CD4-positive, CD25-positive, alpha-beta regulatory T cell (primary cell): ENCODE results near the gene SYT12. TPM values are rescaled to one million over a fixed set of nuclear protein-coding genes. Genes with fewer than 3 reads are reported as not detected.

ENCODE experiments used
- ATAC-seq, 2 donors: fragments of 150-1000 bp; cut with Tn5 transposase; one replicate each; pipeline ENCODE4 v1.10.0; 2021; ENCODE audit warnings: low read depth in 2 of 2, moderate number of reproducible peaks in 2 of 2, moderate library complexity in 1 of 2
- DNase-seq, 3 donors: peaks; one replicate each; pipeline versions ENCODE4 v3.0.0 to v3.0.0-alpha.2; 2012 to 2022; ENCODE audit warnings: mixed read lengths in 1 of 3
- H3K27ac ChIP-seq: one replicate; pipeline ENCODE4 v1.7.0; 2013; ENCODE audit warnings: mild to moderate bottlenecking, low read length; ENCODE audit not compliant: insufficient read depth, poor library complexity, severe bottlenecking
- H3K27me3 ChIP-seq: one replicate; pipeline ENCODE4 v1.7.0; 2013; ENCODE audit warnings: low read length; ENCODE audit not compliant: control insufficient read depth, insufficient read depth
- H3K36me3 ChIP-seq: one replicate; pipeline ENCODE4 v1.7.0; 2013; ENCODE audit warnings: mild to moderate bottlenecking, low read length, moderate library complexity; ENCODE audit not compliant: control insufficient read depth, insufficient read depth
- H3K4me1 ChIP-seq: 2 replicates; pipeline ENCODE4 v1.7.0; 2013; ENCODE audit warnings: mild to moderate bottlenecking, low read length; ENCODE audit not compliant: insufficient read depth, control insufficient read depth, poor library complexity, severe bottlenecking
- H3K4me3 ChIP-seq: one replicate; pipeline ENCODE4 v1.7.0; 2013; ENCODE audit warnings: low read depth, mild to moderate bottlenecking, low read length, moderate library complexity
- H3K9me3 ChIP-seq, 2 experiments: 1 replicate in 1 of 2; 2 replicates in 1 of 2; pipeline ENCODE4 v1.7.0; 2013; ENCODE audit warnings: low read length in 2 of 2, mild to moderate bottlenecking in 1 of 2, moderate library complexity in 1 of 2; ENCODE audit not compliant: control insufficient read depth in 2 of 2
- H3K27ac Mint-ChIP-seq, 3 donors: one replicate each; pipeline ENCODE4 v1.8.0; 2020 to 2022; ENCODE audit warnings: mild to moderate bottlenecking in 3 of 3, mixed read lengths in 3 of 3, moderate library complexity in 2 of 3
- H3K27me3 Mint-ChIP-seq: one replicate; pipeline ENCODE4 v1.8.0; 2022; ENCODE audit warnings: mild to moderate bottlenecking, mixed read lengths
- H3K36me3 Mint-ChIP-seq: one replicate; pipeline ENCODE4 v1.8.0; 2020; ENCODE audit warnings: mixed read lengths
- H3K4me1 Mint-ChIP-seq, 4 donors: one replicate each; pipeline ENCODE4 v1.8.0; 2020 to 2022; ENCODE audit warnings: mixed read lengths in 4 of 4, mild to moderate bottlenecking in 1 of 4
- H3K4me3 Mint-ChIP-seq, 4 donors: one replicate each; pipeline ENCODE4 v1.8.0; 2020 to 2022; ENCODE audit warnings: mild to moderate bottlenecking in 4 of 4, mixed read lengths in 4 of 4, moderate library complexity in 3 of 4
- H3K9me3 Mint-ChIP-seq, 7 donors: one replicate each; pipeline ENCODE4 v1.8.0; 2020 to 2022; ENCODE audit warnings: mixed read lengths in 7 of 7, mild to moderate bottlenecking in 3 of 7, moderate library complexity in 2 of 7
- polyA plus RNA-seq, 4 donors: library from polyadenylated mRNA; unstranded; fragments of 300-500 nt; fragmentation: Illumina TruSeq; gene quantifications; one replicate each; pipeline ENCODE4 v1.2.3, GENCODE V29; 2021
- total RNA-seq: library from RNA; stranded (reverse); gene quantifications from one replicate; pipeline ENCODE4 v1.2.3, GENCODE V29; 2022

The SYT12 gene
- total and polyA plus RNA-seq, 5 donors from 2014 or later = not detected

DNA sequence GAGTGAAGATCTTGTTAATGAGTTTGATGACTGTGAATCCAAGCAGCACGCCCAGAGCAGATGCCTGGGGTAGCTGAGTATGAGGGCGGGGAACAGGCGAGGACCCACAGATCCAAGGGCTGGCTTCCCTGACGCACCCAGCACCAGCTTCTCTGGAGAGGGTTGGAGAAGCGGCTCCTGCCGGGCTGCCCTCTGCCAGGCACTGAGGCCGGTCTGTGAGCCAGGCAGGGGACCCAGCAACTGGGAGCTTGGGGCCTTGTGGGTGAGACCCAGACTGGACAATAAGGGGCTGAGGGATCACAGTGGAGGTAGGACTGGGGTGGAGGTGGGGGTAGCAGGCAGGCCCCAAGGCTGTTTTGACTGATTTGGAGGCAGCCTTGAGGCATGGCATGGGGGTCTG is 8.6 kb upstream of the SYT12 start:
- Histone ChIP-seq H3K4me1 (no peaks in the 10 kb centered on the region), H3K27ac (no peak overlapping the region), H3K27me3 (peaks cover 2% of the 10 kb centered on the region), H3K9me3 (no peaks in the 10 kb centered on the region), H3K4me3 (no peak overlapping the region), H3K36me3 (no peaks in the 10 kb centered on the region)
- ATAC-seq (no peak), DNase-seq (no peak)
- no peaks in the 10 kb centered on the region for H3K4me1 Mint-ChIP-seq
- peak overlapping the region in 1 of 3 donors; percentile 6 for H3K27ac Mint-ChIP-seq
- peaks cover 0 to 3% (median 1%) of the 10 kb centered on the region in 7 donors for H3K9me3 Mint-ChIP-seq
- H3K27me3 Mint-ChIP-seq = peaks cover 22% of the 10 kb centered on the region
- H3K36me3 Mint-ChIP-seq = no peaks in the 10 kb centered on the region
- no peak overlapping the region for H3K4me3 Mint-ChIP-seq

DNA sequence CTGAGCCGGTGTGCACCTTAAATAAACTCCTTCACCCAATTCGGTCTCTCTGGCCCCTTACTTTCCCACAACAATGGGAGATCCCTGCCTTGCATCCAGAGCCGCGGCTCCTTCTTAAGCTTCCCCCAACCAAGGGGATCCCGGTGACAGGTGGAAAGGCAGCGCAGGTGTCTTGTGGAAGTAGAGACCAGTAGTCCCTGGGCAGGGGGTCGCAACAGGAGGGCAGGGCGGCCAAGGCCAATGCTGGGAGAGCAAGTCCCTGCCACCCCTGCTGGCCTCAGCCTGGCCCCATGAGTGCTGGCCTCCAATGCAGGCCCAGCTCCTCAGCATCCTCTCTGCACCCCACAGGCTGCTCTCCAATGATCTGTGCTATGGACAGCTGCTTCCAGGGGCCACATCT is 7.9 kb upstream of the SYT12 start:
- no peak overlapping the region for H3K4me3 Mint-ChIP-seq
- no peak overlapping the region for H3K27ac Mint-ChIP-seq
- peaks cover 0 to 4% (median 1%) of the 10 kb centered on the region in 7 donors for H3K9me3 Mint-ChIP-seq
- H3K9me3 ChIP-seq = no peaks in the 10 kb centered on the region
- no peaks in the 10 kb centered on the region for H3K36me3 ChIP-seq
- no peak for ATAC-seq
- no peak overlapping the region for H3K27ac ChIP-seq
- no peak overlapping the region for H3K4me3 ChIP-seq
- DNase-seq = no peak
- H3K36me3 Mint-ChIP-seq = no peaks in the 10 kb centered on the region
- H3K4me1 ChIP-seq = no peaks in the 10 kb centered on the region
- H3K27me3 Mint-ChIP-seq = peaks cover 26% of the 10 kb centered on the region
- H3K27me3 ChIP-seq = peaks cover 2% of the 10 kb centered on the region
- H3K4me1 Mint-ChIP-seq = no peaks in the 10 kb centered on the region

DNA sequence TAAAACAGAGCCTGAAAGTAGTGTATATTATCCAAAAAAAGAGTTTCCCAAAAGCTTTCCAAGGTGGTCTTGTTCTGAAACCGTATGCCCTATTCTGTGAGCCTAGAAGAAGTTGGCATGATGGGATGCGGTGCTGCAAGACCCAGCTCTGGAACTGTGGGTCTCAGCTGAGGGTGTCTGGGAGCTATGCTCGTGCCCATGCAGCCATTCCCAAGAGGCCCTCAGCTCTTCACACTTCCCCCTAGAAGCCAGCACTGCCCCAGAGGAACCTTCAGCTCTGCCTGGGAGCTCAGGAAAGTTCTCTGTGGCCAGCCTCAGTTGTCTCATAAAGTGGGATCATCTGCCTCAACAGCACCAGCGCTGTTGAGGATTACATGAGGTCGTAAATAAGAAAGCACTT is 6.4 kb upstream of the SYT12 start:
- H3K4me3 ChIP-seq = no peak overlapping the region
- peaks cover 0 to 2% (median 0%) of the 10 kb centered on the region in 4 donors for H3K4me1 Mint-ChIP-seq
- no peak overlapping the region for H3K4me3 Mint-ChIP-seq
- no peaks in the 10 kb centered on the region for H3K36me3 ChIP-seq
- no peak for DNase-seq
- no peak for ATAC-seq
- no peaks in the 10 kb centered on the region for H3K4me1 ChIP-seq
- no peaks in the 10 kb centered on the region for H3K36me3 Mint-ChIP-seq
- no peak overlapping the region for H3K27ac Mint-ChIP-seq
- peaks cover 2% of the 10 kb centered on the region for H3K27me3 ChIP-seq
- H3K9me3 ChIP-seq = no peaks in the 10 kb centered on the region
- no peak overlapping the region for H3K27ac ChIP-seq
- peaks cover 35% of the 10 kb centered on the region for H3K27me3 Mint-ChIP-seq
- peaks cover 0 to 4% (median 2%) of the 10 kb centered on the region in 7 donors for H3K9me3 Mint-ChIP-seq

DNA sequence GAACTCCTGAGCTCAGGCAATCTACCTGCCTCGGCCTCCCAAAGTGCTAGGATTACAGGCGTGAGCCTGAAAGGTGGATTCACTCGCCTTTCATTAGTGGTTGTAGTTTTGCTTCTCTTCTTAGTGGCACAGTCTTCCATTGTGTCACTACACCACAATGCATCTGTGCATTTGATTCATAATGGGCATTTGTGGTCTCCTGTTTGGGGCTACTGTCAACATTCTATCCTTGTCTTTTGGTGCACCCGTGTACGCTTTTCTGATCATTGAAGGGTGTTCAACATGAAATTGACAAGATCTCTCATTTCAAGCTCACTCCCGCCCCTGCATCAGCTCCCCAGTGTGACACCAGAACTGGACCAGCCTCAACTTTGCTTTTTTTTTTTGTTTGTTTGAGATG is 2.0 kb upstream of the SYT12 start:
- H3K27me3 Mint-ChIP-seq = peaks cover 54% of the 10 kb centered on the region
- H3K4me3 Mint-ChIP-seq = no peak overlapping the region
- Histone ChIP-seq H3K4me1 (peaks cover 27% of the 10 kb centered on the region), H3K36me3 (no peaks in the 10 kb centered on the region), H3K27ac (no peak overlapping the region), H3K9me3 (no peaks in the 10 kb centered on the region), H3K27me3 (peaks cover 10% of the 10 kb centered on the region), H3K4me3 (no peak overlapping the region)
- H3K9me3 Mint-ChIP-seq = peaks cover 0 to 4% (median 2%) of the 10 kb centered on the region in 7 donors
- H3K36me3 Mint-ChIP-seq = no peaks in the 10 kb centered on the region
- ATAC-seq = no peak
- H3K4me1 Mint-ChIP-seq = peaks cover 0 to 35% (median 8%) of the 10 kb centered on the region in 4 donors
- no peak for DNase-seq
- peak overlapping the region in 1 of 3 donors; percentile 52 for H3K27ac Mint-ChIP-seq

DNA sequence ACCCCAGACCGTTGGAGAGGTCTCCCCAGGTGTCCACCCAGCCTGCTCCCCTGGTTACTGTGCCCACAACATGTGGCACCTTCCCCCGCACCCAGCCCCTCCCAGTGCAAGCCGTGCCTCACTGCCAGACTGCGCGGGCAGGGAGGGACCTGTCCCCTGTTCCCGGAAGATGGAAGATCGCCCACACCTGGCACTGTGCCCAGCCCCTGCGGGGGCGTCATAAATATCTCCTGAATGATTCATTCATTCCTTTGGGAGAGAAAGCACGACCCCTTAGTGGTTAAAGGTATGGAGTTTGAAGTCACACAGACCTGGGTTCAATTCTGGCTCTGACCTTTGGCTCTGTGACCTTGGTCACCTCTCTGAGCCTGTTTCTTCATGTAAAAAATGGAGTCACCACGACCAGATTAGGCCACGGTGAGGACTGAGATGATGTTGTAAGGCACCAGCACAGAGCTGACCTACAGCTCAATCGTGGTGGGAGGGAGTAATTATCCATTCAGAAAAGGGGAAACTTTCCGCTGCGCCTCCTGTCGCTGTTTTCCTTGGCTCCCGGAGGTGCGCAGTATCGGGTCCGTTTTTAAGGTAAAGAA is 497 bp upstream of the SYT12 start:
- ATAC-seq (no peak), DNase-seq (no peak)
- peak overlapping the region in 1 of 3 donors; percentile 60 for H3K27ac Mint-ChIP-seq
- H3K4me1 Mint-ChIP-seq = peaks cover 0 to 40% (median 8%) of the 10 kb centered on the region in 4 donors
- H3K36me3 ChIP-seq = no peaks in the 10 kb centered on the region
- peak overlapping the region in 2 of 4 donors; percentile 44 to 49 for H3K4me3 Mint-ChIP-seq
- peaks cover 8% of the 10 kb centered on the region for H3K27me3 ChIP-seq
- H3K27ac ChIP-seq = no peak overlapping the region
- peaks cover 27% of the 10 kb centered on the region for H3K4me1 ChIP-seq
- peaks cover 0 to 4% (median 2%) of the 10 kb centered on the region in 7 donors for H3K9me3 Mint-ChIP-seq
- H3K9me3 ChIP-seq = no peaks in the 10 kb centered on the region
- H3K27me3 Mint-ChIP-seq = peaks cover 61% of the 10 kb centered on the region
- no peak overlapping the region for H3K4me3 ChIP-seq
- H3K36me3 Mint-ChIP-seq = no peaks in the 10 kb centered on the region

DNA sequence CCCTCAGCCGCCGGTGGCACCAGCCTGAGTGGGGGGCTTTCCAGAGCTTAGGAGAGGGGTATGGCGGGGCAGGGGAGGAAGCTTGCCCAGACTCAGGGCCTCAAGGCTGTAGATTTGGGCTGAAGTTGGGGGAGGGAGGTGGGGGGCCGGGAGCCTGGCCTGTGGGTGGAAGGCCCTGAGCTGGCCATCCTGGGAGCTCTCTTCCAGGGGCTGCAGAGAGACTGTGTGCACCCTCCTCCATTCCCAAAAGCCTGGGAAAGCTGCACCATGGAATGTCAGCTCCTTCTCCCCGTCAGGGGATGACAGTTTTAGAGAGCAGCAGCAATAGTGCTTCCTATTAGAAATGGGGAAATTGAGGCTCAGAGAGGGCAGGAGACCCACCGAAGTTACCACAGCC is 1.0 kb downstream of the SYT12 start:
- peaks cover 0 to 3% (median under 1%) of the 10 kb centered on the region in 7 donors for H3K9me3 Mint-ChIP-seq
- no peak for ATAC-seq
- DNase-seq = no peak
- no peak overlapping the region for H3K27ac Mint-ChIP-seq
- peaks cover 0 to 40% (median 8%) of the 10 kb centered on the region in 4 donors for H3K4me1 Mint-ChIP-seq
- Histone ChIP-seq H3K27ac (no peak overlapping the region), H3K9me3 (no peaks in the 10 kb centered on the region), H3K4me3 (no peak overlapping the region), H3K36me3 (no peaks in the 10 kb centered on the region), H3K4me1 (peaks cover 27% of the 10 kb centered on the region), H3K27me3 (peaks cover 8% of the 10 kb centered on the region)
- peaks cover 63% of the 10 kb centered on the region for H3K27me3 Mint-ChIP-seq
- H3K4me3 Mint-ChIP-seq = peak overlapping the region; percentile 47 to 84 (median 65)
- no peaks in the 10 kb centered on the region for H3K36me3 Mint-ChIP-seq

DNA sequence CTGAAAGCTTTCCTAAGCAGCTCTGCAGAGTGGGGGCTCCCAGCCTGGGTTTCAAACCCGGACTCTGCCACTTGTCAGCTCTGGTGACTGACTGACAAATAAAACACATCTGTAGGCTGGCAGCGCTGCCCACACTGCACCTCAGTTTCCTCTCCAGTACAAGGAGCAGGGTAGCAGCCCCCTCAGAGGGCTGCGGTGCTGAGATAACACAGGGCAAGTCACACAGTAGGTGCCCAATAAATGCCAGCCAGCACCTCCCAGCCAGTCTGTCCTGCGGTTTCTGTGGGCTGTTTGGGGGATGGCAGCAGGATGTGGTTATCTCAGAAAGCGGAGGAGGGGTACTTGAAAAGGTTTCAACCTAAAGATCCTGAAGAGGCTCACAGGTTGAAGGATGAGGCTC is 1.5 kb downstream of the SYT12 start:
- Mint-ChIP-seq H3K9me3 (peaks cover 0 to 3% (median 0%) of the 10 kb centered on the region in 7 donors), H3K27ac (peak overlapping the region in 1 of 3 donors; percentile 20), H3K27me3 (peaks cover 63% of the 10 kb centered on the region), H3K4me1 (peaks cover 0 to 40% (median 8%) of the 10 kb centered on the region in 4 donors), H3K36me3 (no peaks in the 10 kb centered on the region), H3K4me3 (peak overlapping the region; percentile 50 to 79 (median 70))
- Histone ChIP-seq H3K36me3 (no peaks in the 10 kb centered on the region), H3K4me1 (peaks cover 27% of the 10 kb centered on the region), H3K27ac (no peak overlapping the region), H3K4me3 (peak overlapping the region; percentile 32), H3K9me3 (no peaks in the 10 kb centered on the region), H3K27me3 (peaks cover 8% of the 10 kb centered on the region)
- ATAC-seq = peak; percentile 61 to 68
- DNase-seq = peak in 2 of 3 donors; percentile 52 to 75

DNA sequence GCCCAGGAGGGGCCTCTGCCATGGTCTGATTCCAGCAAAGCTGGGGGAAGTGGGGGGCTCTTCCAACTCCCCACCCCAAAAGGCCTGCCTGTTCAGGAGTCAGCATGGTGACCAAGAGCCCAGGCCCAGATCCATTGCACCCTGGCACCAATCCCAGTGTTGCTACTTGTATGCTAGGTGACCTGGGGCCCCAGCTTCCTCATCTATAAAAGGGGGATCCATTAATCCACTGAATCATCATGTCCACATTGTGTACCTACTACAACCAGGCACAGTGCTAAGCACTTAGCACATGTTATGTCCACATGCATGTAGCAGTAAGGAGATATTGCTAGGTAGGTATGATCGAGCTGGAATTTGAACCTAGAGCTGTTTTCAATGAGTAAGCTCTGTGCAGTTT is 2.0 kb downstream of the SYT12 start:
- H3K36me3 ChIP-seq = no peaks in the 10 kb centered on the region
- H3K27ac Mint-ChIP-seq = no peak overlapping the region
- no peak overlapping the region for H3K4me3 ChIP-seq
- no peak overlapping the region for H3K27ac ChIP-seq
- H3K9me3 Mint-ChIP-seq = peaks cover 0 to 2% (median 0%) of the 10 kb centered on the region in 7 donors
- no peak for DNase-seq
- H3K27me3 ChIP-seq = peaks cover 8% of the 10 kb centered on the region
- H3K4me1 ChIP-seq = peaks cover 27% of the 10 kb centered on the region
- peaks cover 61% of the 10 kb centered on the region for H3K27me3 Mint-ChIP-seq
- no peaks in the 10 kb centered on the region for H3K36me3 Mint-ChIP-seq
- ATAC-seq = no peak
- peaks cover 0 to 40% (median 8%) of the 10 kb centered on the region in 4 donors for H3K4me1 Mint-ChIP-seq
- H3K4me3 Mint-ChIP-seq = peak overlapping the region in 3 of 4 donors; percentile 50 to 65 (median 54)
- no peaks in the 10 kb centered on the region for H3K9me3 ChIP-seq
